Loucy (cell line): Measurements from ENCODE around the gene IL20.

Source experiments
- EZH2phosphoT487 ChIP-seq: fragments of 200-600 bp; IDR thresholded peaks from 2 replicates; pipeline ENCODE4 v1.6.1; 2018; ENCODE audit warnings: antibody characterized with exemption, mild to moderate bottlenecking, moderate library complexity, borderline replicate concordance
- TF ChIP-seq, protein P1 (sequence below): fragments of 200-600 bp; sonication (generic); conservative IDR thresholded peaks from 2 replicates; pipeline ENCODE4 v1.5.1; 2014; ENCODE audit warnings: mild to moderate bottlenecking, antibody characterized with exemption, low read length

DNA sequence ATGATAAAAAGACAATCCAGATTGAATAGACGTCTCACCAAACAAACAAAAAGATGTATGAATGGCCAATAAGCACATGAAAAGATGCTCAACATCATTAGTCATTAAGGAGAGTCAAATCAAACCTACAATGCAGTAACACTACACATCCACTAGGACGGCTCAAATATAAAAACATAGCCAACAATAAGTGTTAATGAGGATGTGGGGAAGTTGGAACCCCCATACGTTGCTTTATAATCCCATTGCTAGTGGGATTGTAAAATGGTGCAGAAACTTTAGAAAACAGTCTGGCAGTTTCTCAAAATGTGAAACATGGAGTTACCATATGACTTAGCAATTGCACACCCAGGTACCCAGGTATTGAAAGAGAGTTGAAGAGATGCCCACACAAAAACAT, 17.1 kb downstream of the IL20 start:
- TF ChIP-seq, protein P1, sequence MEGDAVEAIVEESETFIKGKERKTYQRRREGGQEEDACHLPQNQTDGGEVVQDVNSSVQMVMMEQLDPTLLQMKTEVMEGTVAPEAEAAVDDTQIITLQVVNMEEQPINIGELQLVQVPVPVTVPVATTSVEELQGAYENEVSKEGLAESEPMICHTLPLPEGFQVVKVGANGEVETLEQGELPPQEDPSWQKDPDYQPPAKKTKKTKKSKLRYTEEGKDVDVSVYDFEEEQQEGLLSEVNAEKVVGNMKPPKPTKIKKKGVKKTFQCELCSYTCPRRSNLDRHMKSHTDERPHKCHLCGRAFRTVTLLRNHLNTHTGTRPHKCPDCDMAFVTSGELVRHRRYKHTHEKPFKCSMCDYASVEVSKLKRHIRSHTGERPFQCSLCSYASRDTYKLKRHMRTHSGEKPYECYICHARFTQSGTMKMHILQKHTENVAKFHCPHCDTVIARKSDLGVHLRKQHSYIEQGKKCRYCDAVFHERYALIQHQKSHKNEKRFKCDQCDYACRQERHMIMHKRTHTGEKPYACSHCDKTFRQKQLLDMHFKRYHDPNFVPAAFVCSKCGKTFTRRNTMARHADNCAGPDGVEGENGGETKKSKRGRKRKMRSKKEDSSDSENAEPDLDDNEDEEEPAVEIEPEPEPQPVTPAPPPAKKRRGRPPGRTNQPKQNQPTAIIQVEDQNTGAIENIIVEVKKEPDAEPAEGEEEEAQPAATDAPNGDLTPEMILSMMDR: peak; percentile 48
- TF ChIP-seq EZH2phosphoT487: no peak
